Neural progenitor cell (in vitro differentiated cells): Measurements from ENCODE around the gene MARCHF3. TPM values are rescaled to one million over a fixed set of nuclear protein-coding genes. Genes with fewer than 3 reads are reported as not detected.

Experiments used
- DNase-seq: peaks from one replicate; pipeline ENCODE4 v3.0.0-alpha.2; 2016; ENCODE audit warnings: low spot score
- H2AFZ ChIP-seq: fragments of 200-600 bp; sonication (generic); replicated peaks from 2 replicates; pipeline ENCODE4 v1.6.1; 2016; ENCODE audit warnings: antibody characterized with exemption
- H3F3A ChIP-seq: fragments of 200-600 bp; sonication (generic); 2 replicates; pipeline ENCODE4 v1.6.1; 2016; ENCODE audit warnings: antibody characterized with exemption, low read depth
- H3K27ac ChIP-seq: fragments of 200-600 bp; sonication (generic); 2 replicates; pipeline ENCODE4 v1.5.1; 2016; ENCODE audit warnings: mild to moderate bottlenecking
- H3K27me3 ChIP-seq: fragments of 200-600 bp; sonication (generic); 2 replicates; pipeline ENCODE4 v1.6.1; 2016; ENCODE audit warnings: mild to moderate bottlenecking, moderate library complexity
- H3K36me3 ChIP-seq: fragments of 200-600 bp; sonication (generic); 2 replicates; pipeline ENCODE4 v1.5.1; 2016
- H3K4me1 ChIP-seq: fragments of 200-600 bp; sonication (generic); 2 replicates; pipeline ENCODE4 v1.6.1; 2016; ENCODE audit warnings: mixed run types
- H3K4me2 ChIP-seq: fragments of 200-600 bp; sonication (generic); 2 replicates; pipeline ENCODE4 v1.6.1; 2016
- H3K4me3 ChIP-seq: fragments of 200-600 bp; sonication (generic); 2 replicates; pipeline ENCODE4 v1.5.1; 2016
- H3K79me2 ChIP-seq: fragments of 200-600 bp; sonication (generic); 2 replicates; pipeline ENCODE4 v1.6.1; 2016; ENCODE audit warnings: low read depth
- H3K9ac ChIP-seq: fragments of 200-600 bp; sonication (generic); 2 replicates; pipeline ENCODE4 v1.6.1; 2016
- H3K9me3 ChIP-seq: fragments of 200-600 bp; sonication (generic); 2 replicates; pipeline ENCODE4 v1.5.1; 2016; ENCODE audit warnings: low read depth
- H4K20me1 ChIP-seq: fragments of 200-600 bp; sonication (generic); 2 replicates; pipeline ENCODE4 v1.6.1; 2016; ENCODE audit warnings: low read depth
- H3K27ac Mint-ChIP-seq: 3 replicates; pipeline ENCODE4 v1.8.0; 2021; ENCODE audit warnings: mixed read lengths
- H3K27me3 Mint-ChIP-seq: 2 replicates; pipeline ENCODE4 v1.8.0; 2022; ENCODE audit warnings: low read depth, mild to moderate bottlenecking, inconsistent platforms, moderate library complexity, mixed read lengths; ENCODE audit not compliant: insufficient read depth
- H3K36me3 Mint-ChIP-seq: 3 replicates; pipeline ENCODE4 v1.8.0; 2021; ENCODE audit warnings: mixed read lengths
- H3K4me1 Mint-ChIP-seq: 3 replicates; pipeline ENCODE4 v1.8.0; 2021; ENCODE audit warnings: mixed read lengths
- H3K4me3 Mint-ChIP-seq: 3 replicates; pipeline ENCODE4 v1.8.0; 2021; ENCODE audit warnings: mild to moderate bottlenecking, moderate library complexity, mixed read lengths
- H3K9me3 Mint-ChIP-seq: 3 replicates; pipeline ENCODE4 v1.8.0; 2020; ENCODE audit warnings: mixed read lengths
- CTCF ChIP-seq: fragments of 200-600 bp; sonication (generic); IDR thresholded peaks from 2 replicates; pipeline ENCODE4 v1.5.1; 2017; ENCODE audit warnings: antibody characterized with exemption, mild to moderate bottlenecking
- EZH2 ChIP-seq: fragments of 200-600 bp; sonication (generic); IDR thresholded peaks from 2 replicates; pipeline ENCODE4 v1.6.1; 2017; ENCODE audit warnings: antibody characterized with exemption, mild to moderate bottlenecking, moderate library complexity
- EZH2phosphoT487 ChIP-seq: fragments of 200-600 bp; sonication (generic); IDR thresholded peaks from 2 replicates; pipeline ENCODE4 v1.6.1; 2017; ENCODE audit warnings: antibody characterized with exemption
- total RNA-seq: library from RNA; depleted of rRNA; stranded (reverse); fragments of >200 nt; gene quantifications from 2 replicates; pipeline ENCODE4 v1.2.3, GENCODE V29; 2015; ENCODE audit warnings: low replicate concordance

Gene MARCHF3
- total RNA-seq, 1 donor from 2014 or later = 6.1 TPM

GRCh38 chr5:126851501-126852011 lies 178.8 kb downstream of the MARCHF3 start:
- Histone ChIP-seq H3K4me1 (peaks cover 29% of the 10 kb centered on the region), H3K27ac (no peak overlapping the region), H3K9ac (no peak overlapping the region), H3K9me3 (no peaks in the 10 kb centered on the region), H3F3A (peaks cover 11% of the 10 kb centered on the region), H3K27me3 (no peaks in the 10 kb centered on the region), H2AFZ (no peak overlapping the region), H3K4me3 (no peak overlapping the region), H3K4me2 (no peak overlapping the region), H3K79me2 (no peaks in the 10 kb centered on the region), H4K20me1 (peaks cover 11% of the 10 kb centered on the region), H3K36me3 (no peaks in the 10 kb centered on the region)
- no peak for DNase-seq
- Mint-ChIP-seq H3K27me3 (peaks cover 2% of the 10 kb centered on the region), H3K9me3 (no peaks in the 10 kb centered on the region), H3K27ac (peak overlapping the region; percentile 17), H3K36me3 (peaks cover 24% of the 10 kb centered on the region), H3K4me1 (peaks cover 56% of the 10 kb centered on the region), H3K4me3 (no peak overlapping the region)
- TF ChIP-seq EZH2 = no peak
- no peak for TF ChIP-seq CTCF
- TF ChIP-seq EZH2phosphoT487 = no peak

GRCh38 chr5:126849101-126849678 lies 181.2 kb downstream of the MARCHF3 start:
- Histone ChIP-seq H2AFZ (no peak overlapping the region), H3K4me1 (peaks cover 40% of the 10 kb centered on the region), H3K27me3 (peaks cover 7% of the 10 kb centered on the region), H3K4me2 (no peak overlapping the region), H4K20me1 (peaks cover 18% of the 10 kb centered on the region), H3K9me3 (no peaks in the 10 kb centered on the region), H3K36me3 (no peaks in the 10 kb centered on the region), H3K4me3 (no peak overlapping the region), H3K27ac (no peak overlapping the region), H3K79me2 (no peaks in the 10 kb centered on the region), H3K9ac (no peak overlapping the region), H3F3A (peaks cover 18% of the 10 kb centered on the region)
- Mint-ChIP-seq H3K27me3 (peaks cover 2% of the 10 kb centered on the region), H3K27ac (no peak overlapping the region), H3K4me1 (peaks cover 63% of the 10 kb centered on the region), H3K4me3 (no peak overlapping the region), H3K9me3 (no peaks in the 10 kb centered on the region), H3K36me3 (peaks cover 14% of the 10 kb centered on the region)
- no peak for DNase-seq
- TF ChIP-seq EZH2phosphoT487 (no peak), EZH2 (no peak), CTCF (no peak)

GRCh38 chr5:126848253-126848652 lies 182.1 kb downstream of the MARCHF3 start:
- Histone ChIP-seq H3K27ac (no peak overlapping the region), H3K4me2 (no peak overlapping the region), H3K9ac (no peak overlapping the region), H4K20me1 (peaks cover 19% of the 10 kb centered on the region), H3K27me3 (peaks cover 16% of the 10 kb centered on the region), H3K4me1 (peaks cover 40% of the 10 kb centered on the region), H3K9me3 (no peaks in the 10 kb centered on the region), H2AFZ (no peak overlapping the region), H3F3A (peaks cover 18% of the 10 kb centered on the region), H3K79me2 (no peaks in the 10 kb centered on the region), H3K36me3 (no peaks in the 10 kb centered on the region), H3K4me3 (no peak overlapping the region)
- H3K36me3 Mint-ChIP-seq = peaks cover 10% of the 10 kb centered on the region
- H3K4me3 Mint-ChIP-seq = no peak overlapping the region
- DNase-seq = no peak
- H3K27me3 Mint-ChIP-seq = peaks cover 2% of the 10 kb centered on the region
- H3K27ac Mint-ChIP-seq = peak overlapping the region; percentile 51
- no peak for TF ChIP-seq CTCF
- TF ChIP-seq EZH2phosphoT487 = no peak
- no peak for TF ChIP-seq EZH2
- H3K9me3 Mint-ChIP-seq = no peaks in the 10 kb centered on the region
- peaks cover 59% of the 10 kb centered on the region for H3K4me1 Mint-ChIP-seq
